ENCODE measurements around the gene DCLK1. TPM values are rescaled to one million over a fixed set of nuclear protein-coding genes. Genes with fewer than 3 reads are reported as not detected.
A peak's percentile ranks its signal among the peaks of the same experiment; 100 is the strongest.

Gene DCLK1
- total and polyA plus RNA-seq, 2 experiments from 2014 or later = 0.48 to 0.65 TPM

- no peaks in the 10 kb centered on the region for H3K9me2 ChIP-seq (ENCODE audit: insufficient read depth)
Measured at GRCh38 chr13:36166046-36166445, 34.9 kb upstream of the DCLK1 start.

GRCh38 chr13:36163809-36164308, 32.7 kb upstream of the DCLK1 start:
- DNase-seq = peak; percentile 1
- Histone ChIP-seq H3K9me3 (ENCODE audit: low read depth) (no peaks in the 10 kb centered on the region), H2AFZ (no peak overlapping the region), H3K4me2 (ENCODE audit: unreplicated experiment) (no peak overlapping the region), H3K9me2 (ENCODE audit: insufficient read depth) (no peaks in the 10 kb centered on the region), H3K79me2 (ENCODE audit: insufficient read depth) (no peaks in the 10 kb centered on the region), H3F3A (ENCODE audit: insufficient read depth) (no peaks in the 10 kb centered on the region), H3K9ac (no peak overlapping the region), H3K36me3 (ENCODE audit: low read depth) (no peaks in the 10 kb centered on the region), H3K27ac (no peak overlapping the region), H3K27me3 (replicated peaks; ENCODE audit: insufficient read depth) (0 out of 2 replicates have a peak, but pooled peaks cover 4% of the 10 kb centered on the region), H3K4me3 (no peak overlapping the region), H4K20me1 (ENCODE audit: insufficient read depth) (no peaks in the 10 kb centered on the region), H3K4me1 (ENCODE audit: insufficient read depth) (no peaks in the 10 kb centered on the region)
- no peak for TF ChIP-seq EZH2phosphoT487 (IDR thresholded peaks at IDR 0.05; ENCODE audit: insufficient read depth, low read depth)
- no peak for TF ChIP-seq EZH2 (IDR thresholded peaks at IDR 0.05; ENCODE audit: insufficient read depth, poor library complexity, severe bottlenecking)
- in situ Hi-C loops (cut with MboI) = no loop called here
- 79 to 81% methylated on average over 7 of the region's 7 CpGs for WGBS, 2 experiments (ENCODE audit: low coverage in 1 of 2, low lambda C conversion rate in 2 of 2, missing lambda C conversion rate in 2 of 2)

More at GRCh38 chr13:36166046-36166445, 34.9 kb upstream of the DCLK1 start:
- Histone ChIP-seq H3K9ac (no peak overlapping the region), H3F3A (ENCODE audit: insufficient read depth) (no peaks in the 10 kb centered on the region), H3K4me2 (ENCODE audit: unreplicated experiment) (no peak overlapping the region), H2AFZ (no peak overlapping the region), H3K27ac (no peak overlapping the region), H3K79me2 (ENCODE audit: insufficient read depth) (no peaks in the 10 kb centered on the region), H3K9me3 (ENCODE audit: low read depth) (no peaks in the 10 kb centered on the region), H4K20me1 (ENCODE audit: insufficient read depth) (no peaks in the 10 kb centered on the region), H3K4me1 (ENCODE audit: insufficient read depth) (no peaks in the 10 kb centered on the region), H3K36me3 (ENCODE audit: low read depth) (no peaks in the 10 kb centered on the region), H3K27me3 (replicated peaks; ENCODE audit: insufficient read depth) (0 out of 2 replicates have a peak, but pooled peaks cover 4% of the 10 kb centered on the region), H3K4me3 (no peak overlapping the region)
- in situ Hi-C loops (cut with MboI) = no loop called here
- 58 to 60% methylated on average over 5 of the region's 5 CpGs for WGBS, 2 experiments (ENCODE audit: low coverage in 1 of 2, low lambda C conversion rate in 2 of 2, missing lambda C conversion rate in 2 of 2)
- TF ChIP-seq EZH2 (IDR thresholded peaks at IDR 0.05; ENCODE audit: insufficient read depth, poor library complexity, severe bottlenecking) (no peak), EZH2phosphoT487 (IDR thresholded peaks at IDR 0.05; ENCODE audit: insufficient read depth, low read depth) (no peak)
- DNase-seq = no peak

GRCh38 chr13:36163286-36163685, 32.1 kb upstream of the DCLK1 start:
- in situ Hi-C loops (cut with MboI) = no loop called here
- TF ChIP-seq EZH2 (IDR thresholded peaks at IDR 0.05; ENCODE audit: insufficient read depth, poor library complexity, severe bottlenecking) = no peak
- TF ChIP-seq EZH2phosphoT487 (IDR thresholded peaks at IDR 0.05; ENCODE audit: insufficient read depth, low read depth) = no peak
- Histone ChIP-seq H3K4me1 (ENCODE audit: insufficient read depth) (no peaks in the 10 kb centered on the region), H3K9me2 (ENCODE audit: insufficient read depth) (no peaks in the 10 kb centered on the region), H2AFZ (no peak overlapping the region), H3K79me2 (ENCODE audit: insufficient read depth) (no peaks in the 10 kb centered on the region), H3K9ac (no peak overlapping the region), H4K20me1 (ENCODE audit: insufficient read depth) (no peaks in the 10 kb centered on the region), H3K27ac (no peak overlapping the region), H3F3A (ENCODE audit: insufficient read depth) (no peaks in the 10 kb centered on the region), H3K4me2 (ENCODE audit: unreplicated experiment) (no peak overlapping the region), H3K36me3 (ENCODE audit: low read depth) (no peaks in the 10 kb centered on the region), H3K4me3 (no peak overlapping the region), H3K9me3 (ENCODE audit: low read depth) (no peaks in the 10 kb centered on the region), H3K27me3 (replicated peaks; ENCODE audit: insufficient read depth) (0 out of 2 replicates have a peak, but pooled peaks cover 4% of the 10 kb centered on the region)
- WGBS, 2 experiments (ENCODE audit: low coverage in 1 of 2, low lambda C conversion rate in 2 of 2, missing lambda C conversion rate in 2 of 2) = 69 to 75% methylated on average over 6 of the region's 6 CpGs
- DNase-seq = no peak

DNA sequence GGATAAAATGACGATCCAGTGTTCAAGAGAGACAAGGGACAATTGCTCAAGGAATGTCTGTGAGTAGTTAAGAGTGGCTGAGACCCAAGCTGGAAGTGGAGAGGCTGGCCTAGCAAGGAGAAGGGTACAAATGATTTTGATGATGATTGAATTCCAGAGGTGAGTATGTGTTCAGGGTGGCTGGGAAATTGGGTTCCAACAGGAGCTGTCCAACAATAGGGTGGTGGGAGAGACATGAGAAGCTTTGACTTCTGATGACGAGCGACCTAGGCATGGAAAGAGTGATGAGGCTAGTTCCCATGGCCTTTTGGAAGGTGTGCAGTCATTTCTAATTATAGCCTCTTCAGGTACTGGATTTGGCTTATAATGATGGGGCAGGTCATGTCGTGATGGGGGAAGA, 29.1 kb upstream of the DCLK1 start:
- no peaks in the 10 kb centered on the region for H3K9me3 ChIP-seq (ENCODE audit: low read depth)

More for the DNA sequence above, 29.1 kb upstream of the DCLK1 start:
- Histone ChIP-seq H3K9ac (no peak overlapping the region), H3K4me3 (no peak overlapping the region), H3K27ac (no peak overlapping the region), H3K27me3 (replicated peaks; ENCODE audit: insufficient read depth) (no peaks in the 10 kb centered on the region), H3F3A (ENCODE audit: insufficient read depth) (no peaks in the 10 kb centered on the region), H3K9me2 (ENCODE audit: insufficient read depth) (no peaks in the 10 kb centered on the region), H3K79me2 (ENCODE audit: insufficient read depth) (no peaks in the 10 kb centered on the region), H3K36me3 (ENCODE audit: low read depth) (no peaks in the 10 kb centered on the region), H4K20me1 (ENCODE audit: insufficient read depth) (no peaks in the 10 kb centered on the region), H2AFZ (no peak overlapping the region), H3K4me1 (ENCODE audit: insufficient read depth) (no peaks in the 10 kb centered on the region), H3K4me2 (ENCODE audit: unreplicated experiment) (no peak overlapping the region)
- no peak for DNase-seq
- in situ Hi-C loops (cut with MboI) = no loop called here
- TF ChIP-seq EZH2 (IDR thresholded peaks at IDR 0.05; ENCODE audit: insufficient read depth, poor library complexity, severe bottlenecking) (no peak), EZH2phosphoT487 (IDR thresholded peaks at IDR 0.05; ENCODE audit: insufficient read depth, low read depth) (no peak)
- 53 to 62% methylated on average over 4 of the region's 4 CpGs for WGBS, 2 experiments (ENCODE audit: low coverage in 1 of 2, low lambda C conversion rate in 2 of 2, missing lambda C conversion rate in 2 of 2)
